ENCODE data around the gene FAM47E. TPM values are rescaled to one million over a fixed set of nuclear protein-coding genes. Genes with fewer than 3 reads are reported as not detected.

The FAM47E gene
- total and polyA plus RNA-seq, 12 donors, result 2.8 to 23.8 (median 5.3) TPM

GRCh38 chr4:76315267-76315918 lies 63.9 kb downstream of the FAM47E start:
- no peaks in the 10 kb centered on the region for H3K4me1 ChIP-seq (replicated peaks in 1 of 2)
- H3K9me3 ChIP-seq (replicated peaks in 1 of 3), result no peaks in the 10 kb centered on the region
- no peak for DNase-seq
- H3K4me3 ChIP-seq, result no peak overlapping the region
- WGBS, 4 donors, result 75 to 85% (median 84%) methylated on average over 7 of the region's 7 CpGs
- intact Hi-C loops (cut with DNase I), result no loop called here
- H3K36me3 ChIP-seq (replicated peaks in 1 of 2), result no peaks in the 10 kb centered on the region
- H3K27ac ChIP-seq, result no peak overlapping the region
- TF ChIP-seq CTCF (IDR thresholded peaks at IDR 0.05) (no peak), POLR2A (IDR thresholded peaks at IDR 0.05) (no peak)
- no peaks in the 10 kb centered on the region for H3K27me3 ChIP-seq

GRCh38 chr4:76316131-76316530 lies 64.6 kb downstream of the FAM47E start:
- 78 to 94% (median 86%) methylated on average over 1 of the region's 1 CpG for WGBS, 4 donors
- H3K4me1 ChIP-seq (replicated peaks in 1 of 2), result no peaks in the 10 kb centered on the region
- DNase-seq, result no peak
- no peak overlapping the region for H3K4me3 ChIP-seq
- H3K9me3 ChIP-seq (replicated peaks in 1 of 3), result no peaks in the 10 kb centered on the region
- H3K27me3 ChIP-seq, result no peaks in the 10 kb centered on the region
- TF ChIP-seq POLR2A (IDR thresholded peaks at IDR 0.05), result no peak
- TF ChIP-seq CTCF (IDR thresholded peaks at IDR 0.05), result no peak
- intact Hi-C loops (cut with DNase I), result no loop called here
- H3K27ac ChIP-seq, result no peak overlapping the region
- no peaks in the 10 kb centered on the region for H3K36me3 ChIP-seq (replicated peaks in 1 of 2)

- Histone ChIP-seq H3K9me3 (replicated peaks in 1 of 3) (peaks cover 0 to 17% (median 11%) of the 10 kb centered on the region in 3 donors), H3K4me1 (replicated peaks in 1 of 2) (no peaks in the 10 kb centered on the region), H3K27ac (no peak overlapping the region), H3K4me3 (no peak overlapping the region), H3K36me3 (replicated peaks in 1 of 2) (no peaks in the 10 kb centered on the region), H3K27me3 (no peaks in the 10 kb centered on the region)
- intact Hi-C loops (cut with DNase I), result no loop called here
- no peak for DNase-seq
- WGBS, 4 donors, result 72 to 77% (median 75%) methylated on average over 3 of the region's 3 CpGs
- TF ChIP-seq CTCF (IDR thresholded peaks at IDR 0.05) (no peak), POLR2A (IDR thresholded peaks at IDR 0.05) (no peak)
Observed at GRCh38 chr4:76322236-76322635, 70.7 kb downstream of the FAM47E start.

- no peak overlapping the region for H3K4me3 ChIP-seq
- H3K27ac ChIP-seq, result no peak overlapping the region
- DNase-seq, result no peak
- no peak for TF ChIP-seq CTCF (IDR thresholded peaks at IDR 0.05)
- no peak for TF ChIP-seq POLR2A (IDR thresholded peaks at IDR 0.05)
- H3K4me1 ChIP-seq (replicated peaks in 1 of 2), result no peaks in the 10 kb centered on the region
- H3K27me3 ChIP-seq, result no peaks in the 10 kb centered on the region
- H3K9me3 ChIP-seq (replicated peaks in 1 of 3), result peaks cover 0 to 17% (median 11%) of the 10 kb centered on the region in 3 donors
- H3K36me3 ChIP-seq (replicated peaks in 1 of 2), result no peaks in the 10 kb centered on the region
- intact Hi-C loops (cut with DNase I), result no loop called here
Observed at GRCh38 chr4:76325072-76325471, 73.6 kb downstream of the FAM47E start.

Data from adrenal gland (tissue), 12 donors.